Measurements from ENCODE around the gene GNAZ.

The GNAZ gene

GRCh38 chr22:23155143-23155542, 84.8 kb downstream of the GNAZ start:
- DNase-seq (ENCODE audit: low read depth in 2 of 2) = no peak

- DNase-seq (ENCODE audit: low read depth in 2 of 2) = no peak
Measured at GRCh38 chr22:23155831-23156230, 85.5 kb downstream of the GNAZ start.

GRCh38 chr22:23156286-23156685, 86.0 kb downstream of the GNAZ start:
- DNase-seq (ENCODE audit: low read depth in 2 of 2) = no peak

- no peak for DNase-seq (ENCODE audit: low read depth in 2 of 2)
Measured at GRCh38 chr22:23157560-23158515, 87.5 kb downstream of the GNAZ start.

- no peak for DNase-seq (ENCODE audit: low read depth in 2 of 2)
Measured at GRCh38 chr22:23158516-23159290, 88.4 kb downstream of the GNAZ start.

- DNase-seq (ENCODE audit: low read depth in 2 of 2) = no peak
Measured at GRCh38 chr22:23159291-23159630, 88.9 kb downstream of the GNAZ start.

- no peak for DNase-seq (ENCODE audit: low read depth in 2 of 2)
Measured at GRCh38 chr22:23161029-23161428, 90.7 kb downstream of the GNAZ start.

- DNase-seq (ENCODE audit: low read depth in 2 of 2) = no peak
Measured at GRCh38 chr22:23161574-23161973, 91.3 kb downstream of the GNAZ start.

- DNase-seq (ENCODE audit: low read depth in 2 of 2) = no peak
Measured at GRCh38 chr22:23163665-23164064, 93.3 kb downstream of the GNAZ start.

GRCh38 chr22:23164091-23164490, 93.8 kb downstream of the GNAZ start:
- DNase-seq (ENCODE audit: low read depth in 2 of 2) = no peak

- no peak for DNase-seq (ENCODE audit: low read depth in 2 of 2)
Measured at GRCh38 chr22:23166042-23166831, 95.9 kb downstream of the GNAZ start.

GRCh38 chr22:23166841-23167616, 96.7 kb downstream of the GNAZ start:
- DNase-seq (ENCODE audit: low read depth in 2 of 2) = no peak

GRCh38 chr22:23168391-23169042, 98.2 kb downstream of the GNAZ start:
- no peak for DNase-seq (ENCODE audit: low read depth in 2 of 2)

- no peak for DNase-seq (ENCODE audit: low read depth in 2 of 2)
Measured at GRCh38 chr22:23169043-23169406, 98.7 kb downstream of the GNAZ start.

All from activated CD4-positive, alpha-beta T cell treated with anti-CD3 and anti-CD28 coated beads for 24 hours (primary cell).